H9 (cell line): ENCODE results near the gene CXorf66. TPM values are rescaled to one million over a fixed set of nuclear protein-coding genes. Genes with fewer than 3 reads are reported as not detected.

Source experiments
- DNase-seq: peaks from one replicate; pipeline ENCODE4 v3.0.0-alpha.2; 2017
- H2AFZ ChIP-seq: one replicate; pipeline ENCODE4 v1.6.1; 2013; ENCODE audit warnings: mild to moderate bottlenecking, low read length, control low read depth, moderate library complexity
- H2AK5ac ChIP-seq: 2 replicates; pipeline ENCODE4 v1.6.1; 2013; ENCODE audit warnings: low read length, control low read depth, mixed read lengths; ENCODE audit not compliant: insufficient read length
- H2BK120ac ChIP-seq: one replicate; pipeline ENCODE4 v1.6.1; 2013; ENCODE audit warnings: low read depth, mild to moderate bottlenecking, low read length, control low read depth, inconsistent platforms; ENCODE audit not compliant: poor library complexity, severe bottlenecking
- H2BK12ac ChIP-seq: 2 replicates; pipeline ENCODE4 v1.6.1; 2013; ENCODE audit warnings: low read length, control low read depth, mixed read lengths, low read depth; ENCODE audit not compliant: insufficient read length
- H2BK15ac ChIP-seq: 2 replicates; pipeline ENCODE4 v1.6.1; 2013; ENCODE audit warnings: low read depth, low read length, control low read depth
- H2BK20ac ChIP-seq: one replicate; pipeline ENCODE4 v1.6.1; 2013; ENCODE audit warnings: low read depth, mild to moderate bottlenecking, low read length, control low read depth, inconsistent platforms; ENCODE audit not compliant: poor library complexity, severe bottlenecking
- H2BK5ac ChIP-seq: 2 replicates; pipeline ENCODE4 v1.6.1; 2013; ENCODE audit warnings: low read length, control low read depth, mixed read lengths; ENCODE audit not compliant: insufficient read length
- H3K14ac ChIP-seq: 2 replicates; pipeline ENCODE4 v1.6.1; 2013; ENCODE audit warnings: low read length, control low read depth; ENCODE audit not compliant: insufficient read depth
- H3K18ac ChIP-seq: 2 replicates; pipeline ENCODE4 v1.6.1; 2013; ENCODE audit warnings: low read depth, mild to moderate bottlenecking, mixed read lengths, low read length, control low read depth; ENCODE audit not compliant: insufficient read length
- H3K23ac ChIP-seq: 2 replicates; pipeline ENCODE4 v1.6.1; 2013; ENCODE audit warnings: low read length, control low read depth, mixed read lengths, low read depth; ENCODE audit not compliant: insufficient read length
- H3K23me2 ChIP-seq: 2 replicates; pipeline ENCODE4 v1.6.1; 2013; ENCODE audit warnings: low read depth, mild to moderate bottlenecking, mixed read lengths, low read length, control low read depth; ENCODE audit not compliant: insufficient read length, poor library complexity, severe bottlenecking
- H3K27ac ChIP-seq: 2 replicates; pipeline ENCODE4 v1.5.1; 2013; ENCODE audit warnings: low read length, control low read depth, mixed read lengths, low read depth; ENCODE audit not compliant: insufficient read length
- H3K27me3 ChIP-seq: 2 replicates; pipeline ENCODE4 v1.6.1; 2013; ENCODE audit warnings: low read length, control low read depth, inconsistent platforms; ENCODE audit not compliant: insufficient read depth
- H3K4ac ChIP-seq: 2 replicates; pipeline ENCODE4 v1.6.1; 2013; ENCODE audit warnings: low read depth, mild to moderate bottlenecking, control low read depth, inconsistent platforms, low read length, moderate library complexity
- H3K4me1 ChIP-seq: 2 replicates; pipeline ENCODE4 v1.6.1; 2013; ENCODE audit warnings: low read length, control low read depth, inconsistent platforms; ENCODE audit not compliant: insufficient read depth
- H3K4me2 ChIP-seq: 2 replicates; pipeline ENCODE4 v1.6.1; 2013; ENCODE audit warnings: low read length, control low read depth, mixed read lengths; ENCODE audit not compliant: insufficient read length, insufficient read depth
- H3K56ac ChIP-seq: 2 replicates; pipeline ENCODE4 v1.6.1; 2013; ENCODE audit warnings: low read depth, mild to moderate bottlenecking, mixed read lengths, low read length, control low read depth; ENCODE audit not compliant: insufficient read length
- H3K79me1 ChIP-seq: 2 replicates; pipeline ENCODE4 v1.6.1; 2013; ENCODE audit warnings: low read depth, mild to moderate bottlenecking, moderate library complexity, low read length, control low read depth, inconsistent platforms; ENCODE audit not compliant: insufficient read depth, poor library complexity, severe bottlenecking
- H3K79me2 ChIP-seq: 2 replicates; pipeline ENCODE4 v1.6.1; 2013; ENCODE audit warnings: low read length, control low read depth, inconsistent platforms; ENCODE audit not compliant: insufficient read depth
- H3K9ac ChIP-seq: 2 replicates; pipeline ENCODE4 v1.6.1; 2013; ENCODE audit warnings: low read length, control low read depth, mixed read lengths; ENCODE audit not compliant: insufficient read length; ENCODE audit errors: extremely low read depth
- H3K9me3 ChIP-seq: one replicate; pipeline ENCODE4 v1.6.1; 2013; ENCODE audit warnings: low read depth, low read length, inconsistent platforms; ENCODE audit not compliant: control insufficient read depth
- H3T11ph ChIP-seq: one replicate; pipeline ENCODE4 v1.6.1; 2013; ENCODE audit warnings: mild to moderate bottlenecking, low read length, control low read depth, inconsistent platforms
- H4K20me1 ChIP-seq: one replicate; pipeline ENCODE4 v1.6.1; 2013; ENCODE audit not compliant: control insufficient read depth, insufficient read length, insufficient read depth
- H4K5ac ChIP-seq: 2 replicates; pipeline ENCODE4 v1.6.1; 2013; ENCODE audit warnings: low read depth, mild to moderate bottlenecking, mixed read lengths, low read length, control low read depth; ENCODE audit not compliant: insufficient read length
- H4K8ac ChIP-seq: replicated peaks from 2 replicates; pipeline ENCODE4 v1.6.1; 2013; ENCODE audit warnings: low read length, control low read depth, mixed read lengths, low read depth; ENCODE audit not compliant: insufficient read length
- H4K91ac ChIP-seq: 2 replicates; pipeline ENCODE4 v1.6.1; 2013; ENCODE audit warnings: low read depth, mild to moderate bottlenecking, moderate library complexity, mixed read lengths, low read length, control low read depth; ENCODE audit not compliant: insufficient read length
- H3K27ac Mint-ChIP-seq, 3 experiments: 2 replicates in 2 of 3; 3 replicates in 1 of 3; pipeline ENCODE4 v1.8.0; 2020 to 2021; ENCODE audit warnings: mixed read lengths in 3 of 3, mild to moderate bottlenecking in 1 of 3, moderate library complexity in 1 of 3
- H3K27me3 Mint-ChIP-seq: 2 replicates; pipeline ENCODE4 v1.8.0; 2021; ENCODE audit warnings: low read depth, mild to moderate bottlenecking, moderate library complexity, mixed read lengths
- H3K36me3 Mint-ChIP-seq, 3 experiments: 2 replicates in 2 of 3; 3 replicates in 1 of 3; pipeline ENCODE4 v1.8.0; 2020 to 2021; ENCODE audit warnings: low read depth in 3 of 3, mixed read lengths in 3 of 3; ENCODE audit not compliant: insufficient read depth in 1 of 3
- H3K4me1 Mint-ChIP-seq, 2 experiments: 2 replicates each; pipeline ENCODE4 v1.8.0; 2020; ENCODE audit warnings: mixed read lengths in 2 of 2
- H3K4me3 Mint-ChIP-seq, 2 experiments: 2 replicates in 1 of 2; 3 replicates in 1 of 2; pipeline ENCODE4 v1.8.0; 2020 to 2021; ENCODE audit warnings: mild to moderate bottlenecking in 2 of 2, mixed read lengths in 2 of 2, moderate library complexity in 1 of 2
- H3K9me3 Mint-ChIP-seq, 2 experiments: 2 replicates in 1 of 2; 3 replicates in 1 of 2; pipeline ENCODE4 v1.8.0; 2020; ENCODE audit warnings: mild to moderate bottlenecking in 2 of 2, mixed read lengths in 2 of 2, moderate library complexity in 1 of 2
- CTCF ChIP-seq: fragments of 200-600 bp; sonication (generic); conservative IDR thresholded peaks from 3 replicates; pipeline ENCODE4 v1.8.0; 2021; ENCODE audit warnings: antibody characterized with exemption, mild to moderate bottlenecking
- WGBS: extraction: QIAGEN DNeasy Blood & Tissue Kit; methylation state at CpG from one replicate; pipeline ENCODE4 v1.1.7; 2013; ENCODE audit warnings: missing lambda C conversion rate, low lambda C conversion rate, mixed read lengths; ENCODE audit not compliant: insufficient read length; ENCODE audit errors: extremely low coverage; 5-methylcytosine and 5-hydroxymethylcytosine counted together
- total RNA-seq: library from RNA; stranded (reverse); gene quantifications from 2 replicates; pipeline ENCODE4 v1.2.1, GENCODE V29; 2021

The CXorf66 gene
- total RNA-seq, 1 experiment from 2014 or later: not detected

DNA sequence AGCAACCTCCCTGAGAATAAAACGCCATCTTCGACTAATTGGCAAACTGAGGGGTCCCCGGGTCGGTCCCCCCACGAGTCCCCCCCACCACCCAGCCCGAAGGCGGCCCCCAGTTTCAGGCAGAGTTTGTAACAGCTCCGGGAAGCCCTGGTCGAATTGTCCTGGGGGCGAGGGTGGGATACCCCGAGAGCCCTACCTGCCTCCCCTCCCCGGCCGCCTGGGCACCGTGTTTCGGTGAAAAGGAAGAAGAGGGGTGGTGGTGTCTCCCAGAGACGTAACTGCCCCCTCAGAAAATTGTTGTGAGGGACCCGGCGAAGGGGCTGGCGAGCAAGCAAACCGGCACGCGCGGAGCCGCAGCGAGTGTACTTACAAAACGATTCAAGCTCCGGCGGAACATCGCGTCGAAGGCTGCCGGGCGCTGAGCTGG lies 33.7 kb downstream of the CXorf66 start:
- H2BK20ac ChIP-seq: no peak overlapping the region
- H3K79me2 ChIP-seq: peaks cover 14% of the 10 kb centered on the region; the same call in 1 of the 2 replicates
- H3K4me1 ChIP-seq: peaks cover 6% of the 10 kb centered on the region; the same call in 1 of the 2 replicates
- peak overlapping the region; percentile 93 for H3K4me2 ChIP-seq
- no peak overlapping the region for H3T11ph ChIP-seq
- H3K27me3 Mint-ChIP-seq: no peaks in the 10 kb centered on the region
- H2BK15ac ChIP-seq: no peak overlapping the region
- peak overlapping the region; percentile 72 to 88 for H3K4me3 Mint-ChIP-seq
- DNase-seq: no peak
- no peak overlapping the region for H3K23ac ChIP-seq
- TF ChIP-seq CTCF: no peak
- H3K56ac ChIP-seq: no peak overlapping the region
- H3K14ac ChIP-seq: peak overlapping the region; percentile 52
- H3K36me3 Mint-ChIP-seq: peaks cover 0 to 4% (median 0%) of the 10 kb centered on the region in 3 experiments; a peak in 2 of 7 replicates
- H3K18ac ChIP-seq: no peak overlapping the region
- peaks cover 7% of the 10 kb centered on the region for H3K23me2 ChIP-seq
- H3K9me3 ChIP-seq: no peaks in the 10 kb centered on the region
- peaks cover 0 to 42% of the 10 kb centered on the region in 2 experiments; a peak in 3 of 5 replicates for H3K9me3 Mint-ChIP-seq
- no peak overlapping the region for H4K5ac ChIP-seq
- no peaks in the 10 kb centered on the region for H3K27me3 ChIP-seq
- no peak overlapping the region for H3K27ac ChIP-seq
- peak overlapping the region in 1 of 3 experiments; percentile 80; a peak in 1 of 7 replicates for H3K27ac Mint-ChIP-seq
- H2AFZ ChIP-seq: no peak overlapping the region
- H4K20me1 ChIP-seq: no peaks in the 10 kb centered on the region
- H3K79me1 ChIP-seq: no peaks in the 10 kb centered on the region
- no peak overlapping the region for H2BK12ac ChIP-seq
- H3K4ac ChIP-seq: no peak overlapping the region
- no peak overlapping the region for H4K91ac ChIP-seq
- no peak overlapping the region for H2BK120ac ChIP-seq
- WGBS: no CpG with 5 or more reads among the region's 33 CpGs
- H3K4me1 Mint-ChIP-seq: peaks cover 25 to 32% of the 10 kb centered on the region in 2 experiments
- no peak overlapping the region for H4K8ac ChIP-seq
- H2BK5ac ChIP-seq: no peak overlapping the region
- H2AK5ac ChIP-seq: no peak overlapping the region
- H3K9ac ChIP-seq: peak overlapping the region; percentile 67
